ENCODE measurements around the gene AP4M1.
"Not testable (repeated sequence)": the region's sequence is repeated elsewhere in the genome, so short reads cannot be mapped to it uniquely, and the experiment has no call there.

The AP4M1 gene

GRCh38 chr7:100109521-100110163 lies 8.2 kb downstream of the AP4M1 start:
- no peak for DNase-seq

GRCh38 chr7:100111156-100111555 lies 9.7 kb downstream of the AP4M1 start:
- no peak for DNase-seq

GRCh38 chr7:100111914-100112313 lies 10.5 kb downstream of the AP4M1 start:
- no peak for DNase-seq

DNA sequence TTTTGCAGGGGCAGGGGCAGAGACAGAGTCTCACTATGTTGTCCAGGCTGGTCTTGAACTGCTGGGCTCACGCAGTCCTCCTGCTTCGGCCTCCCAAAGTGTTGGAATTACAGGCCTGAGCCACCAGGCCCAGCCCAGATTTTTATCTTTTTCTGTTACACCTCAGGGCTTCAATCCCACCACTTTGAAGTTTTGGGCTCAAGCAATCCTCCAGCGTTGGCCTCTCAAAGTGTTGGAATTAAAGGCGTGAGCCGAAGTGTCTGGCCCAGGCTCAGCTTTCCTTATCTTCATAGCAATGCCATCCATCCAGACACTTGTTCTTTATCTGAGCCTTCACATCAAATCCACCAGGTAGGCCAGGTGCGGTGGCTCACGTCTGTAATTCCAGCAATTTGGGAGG lies 13.6 kb downstream of the AP4M1 start:
- no peak for DNase-seq

- no peak for DNase-seq
Observed at GRCh38 chr7:100118388-100119071, 17.1 kb downstream of the AP4M1 start.

- DNase-seq = peak; percentile 99
Observed at GRCh38 chr7:100119072-100119969, 17.9 kb downstream of the AP4M1 start, which contains the start of the genes CNPY4 and TAF6. CNPY4 (plus strand) TSS chr7:100119634; CDS start chr7:100119745, 111 bp downstream. TAF6 (minus strand) TSS chr7:100119358; CDS start chr7:100114209, 5,149 bp downstream.

- DNase-seq = peak; percentile 90
Observed at GRCh38 chr7:100119970-100120732, 18.7 kb downstream of the AP4M1 start.

DNA sequence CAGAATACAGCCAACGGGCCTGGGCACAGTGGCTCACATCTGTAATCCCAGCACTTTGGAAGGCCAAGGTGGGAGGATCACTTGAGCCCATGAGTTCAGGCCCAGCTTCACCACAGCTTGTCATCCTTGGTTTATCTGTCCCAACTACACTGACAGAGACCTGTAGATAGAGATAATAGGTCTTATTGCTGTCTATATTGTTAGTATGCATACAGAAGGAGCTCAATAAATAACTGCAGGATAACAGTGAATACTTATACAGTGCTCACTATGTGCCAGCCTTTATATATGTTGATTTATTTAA lies 19.2 kb downstream of the AP4M1 start:
- DNase-seq = no peak

GRCh38 chr7:100122067-100122466 lies 20.6 kb downstream of the AP4M1 start:
- DNase-seq = no peak

- DNase-seq = no peak
Observed at GRCh38 chr7:100122568-100122967, 21.1 kb downstream of the AP4M1 start.

DNA sequence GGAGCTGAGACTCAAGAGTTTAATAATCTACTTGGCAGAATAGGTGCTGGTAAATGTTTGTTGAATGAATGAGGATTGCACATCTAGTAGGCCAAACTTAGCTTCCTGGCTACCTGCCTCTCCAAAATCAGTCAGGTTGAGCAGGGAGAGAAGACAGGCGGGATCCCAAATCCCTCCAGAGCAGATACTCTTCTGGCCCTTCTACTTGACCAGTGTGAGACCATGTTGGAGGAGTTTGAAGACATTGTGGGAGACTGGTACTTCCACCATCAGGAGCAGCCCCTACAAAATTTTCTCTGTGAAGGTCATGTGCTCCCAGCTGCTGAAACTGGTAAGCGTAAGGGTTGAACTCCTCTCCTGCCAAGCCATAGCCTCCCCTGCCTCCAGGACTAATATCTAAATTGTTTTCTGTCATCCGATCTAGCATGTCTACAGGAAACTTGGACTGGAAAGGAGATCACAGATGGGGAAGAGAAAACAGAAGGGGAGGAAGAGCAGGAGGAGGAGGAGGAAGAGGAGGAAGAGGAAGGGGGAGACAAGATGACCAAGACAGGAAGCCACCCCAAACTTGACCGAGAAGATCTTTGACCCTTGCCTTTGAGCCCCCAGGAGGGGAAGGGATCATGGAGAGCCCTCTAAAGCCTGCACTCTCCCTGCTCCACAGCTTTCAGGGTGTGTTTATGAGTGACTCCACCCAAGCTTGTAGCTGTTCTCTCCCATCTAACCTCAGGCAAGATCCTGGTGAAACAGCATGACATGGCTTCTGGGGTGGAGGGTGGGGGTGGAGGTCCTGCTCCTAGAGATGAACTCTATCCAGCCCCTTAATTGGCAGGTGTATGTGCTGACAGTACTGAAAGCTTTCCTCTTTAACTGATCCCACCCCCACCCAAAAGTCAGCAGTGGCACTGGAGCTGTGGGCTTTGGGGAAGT lies 23.1 kb downstream of the AP4M1 start:
- DNase-seq = no peak

GRCh38 chr7:100126239-100126930 lies 24.9 kb downstream of the AP4M1 start:
- DNase-seq = no peak

GRCh38 chr7:100126931-100127865 lies 25.8 kb downstream of the AP4M1 start, which contains the start of gene MBLAC1:
MBLAC1 (plus strand) TSS chr7:100126967; CDS start chr7:100127396, 429 bp downstream.
- DNase-seq = peak; percentile 99

DNA sequence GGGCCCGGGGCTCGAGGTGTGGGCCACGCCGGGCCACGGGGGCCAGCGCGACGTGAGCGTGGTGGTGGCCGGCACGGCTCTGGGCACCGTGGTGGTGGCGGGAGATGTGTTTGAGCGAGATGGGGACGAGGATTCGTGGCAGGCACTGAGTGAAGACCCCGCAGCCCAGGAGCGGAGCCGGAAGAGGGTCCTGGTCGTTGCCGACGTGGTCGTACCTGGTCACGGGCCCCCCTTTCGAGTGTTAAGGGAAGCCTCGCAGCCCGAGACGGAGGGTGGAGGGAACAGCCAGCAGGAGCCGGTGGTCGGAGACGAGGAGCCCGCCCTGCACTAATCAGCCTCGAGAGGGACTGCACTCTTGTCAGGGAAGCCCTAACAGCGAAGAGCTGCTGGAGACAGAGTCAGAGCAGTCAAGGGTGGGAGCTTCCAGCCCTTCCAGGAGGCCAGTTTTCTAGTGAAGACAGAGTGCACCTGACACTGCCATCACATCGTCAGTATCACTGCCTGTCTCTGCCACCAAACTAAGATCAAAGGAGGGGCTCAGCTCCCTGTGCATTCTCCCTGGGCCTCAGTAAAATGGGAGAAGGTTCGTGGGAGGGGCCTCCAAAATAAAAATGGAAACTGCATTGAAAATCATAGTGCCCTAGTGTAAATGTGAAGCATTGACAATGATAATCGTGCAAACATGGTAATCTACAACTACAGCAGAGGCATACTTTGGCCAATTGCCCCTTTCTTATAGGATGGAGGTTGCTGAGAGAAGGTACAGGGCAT lies 26.6 kb downstream of the AP4M1 start:
- DNase-seq = peak; percentile 66

DNA sequence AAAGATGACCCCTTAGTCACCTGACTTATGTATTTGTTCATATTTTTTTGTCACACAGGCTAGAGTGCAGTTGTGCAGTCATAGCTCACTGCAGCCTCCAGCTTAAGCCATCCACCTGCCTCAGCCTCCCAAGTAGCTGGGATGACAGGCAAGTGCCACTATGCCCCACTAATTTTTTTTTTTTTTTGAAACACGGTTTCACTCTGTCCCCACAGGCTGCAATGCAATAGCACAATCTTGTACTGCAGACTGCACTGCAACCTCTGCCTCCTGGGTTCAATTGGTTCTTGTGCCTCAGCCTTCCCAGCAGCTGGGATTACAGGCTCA lies 27.2 kb downstream of the AP4M1 start:
- no peak for DNase-seq

- DNase-seq = not testable (repeated sequence)
Observed at GRCh38 chr7:100130220-100130607, 28.8 kb downstream of the AP4M1 start.

- peak; percentile 91 for DNase-seq
Observed at GRCh38 chr7:100130608-100131453, 29.4 kb downstream of the AP4M1 start.

GRCh38 chr7:100132126-100132525 lies 30.7 kb downstream of the AP4M1 start:
- no peak for DNase-seq

Data from eye (tissue), 1 donor.